ENCODE results near the gene CNTNAP2. TPM values are rescaled to one million over a fixed set of nuclear protein-coding genes. Genes with fewer than 3 reads are reported as not detected.

CNTNAP2 gene
- total RNA-seq, 1 experiment from 2014 or later: 0.03 TPM

GRCh38 chr7:147305827-147306226 is 1189.2 kb downstream of the CNTNAP2 start:
- DNase-seq (ENCODE audit: low read depth, low spot score): no peak

GRCh38 chr7:147308539-147308938 is 1191.9 kb downstream of the CNTNAP2 start:
- intact Hi-C loops (cut with micrococcal nuclease; ENCODE audit: unreplicated experiment): no loop called here
- ChIA-PET CTCF (no interaction called here), POLR2A (no interaction called here)
- Histone ChIP-seq H3K36me3 (ENCODE audit: control insufficient read depth, insufficient read depth, low read length) (no peaks in the 10 kb centered on the region), H3K27ac (ENCODE audit: low read length) (no peak overlapping the region), H3K27me3 (ENCODE audit: control insufficient read depth, insufficient read depth, low read length) (no peaks in the 10 kb centered on the region), H3K4me1 (ENCODE audit: control insufficient read depth, insufficient read depth, low read length) (no peaks in the 10 kb centered on the region), H3K9me3 (ENCODE audit: control insufficient read depth, insufficient read depth, low read depth, low read length) (no peaks in the 10 kb centered on the region), H3K4me3 (ENCODE audit: low read depth in 2 of 2, low read length in 2 of 2) (no peak overlapping the region)
- no TSS peak for BruUV-seq (replicated peaks)
- DNase-seq (ENCODE audit: low read depth, low spot score): no peak
- peak; percentile 44 to 72; a peak in 3 of 4 replicates for TF ChIP-seq REST (IDR thresholded peaks at IDR 0.05; ENCODE audit: insufficient read depth in 1 of 2, low read depth in 2 of 2, low read length in 1 of 2)
- no peak for TF ChIP-seq SIN3A (IDR thresholded peaks at IDR 0.05; ENCODE audit: borderline replicate concordance, insufficient read depth, low read depth, low read length)
- ATAC-seq: no peak
- in situ Hi-C loops (cut with HindIII; ENCODE audit: low pct_unique_long_range_greater_than_20kb, low sequenced_read_pairs): no loop called here

More at GRCh38 chr7:147305827-147306226, 1189.2 kb downstream of the CNTNAP2 start:
- Histone ChIP-seq H3K9me3 (ENCODE audit: control insufficient read depth, insufficient read depth, low read depth, low read length) (no peaks in the 10 kb centered on the region), H3K4me3 (ENCODE audit: low read depth in 2 of 2, low read length in 2 of 2) (no peak overlapping the region), H3K27ac (ENCODE audit: low read length) (no peak overlapping the region), H3K36me3 (ENCODE audit: control insufficient read depth, insufficient read depth, low read length) (no peaks in the 10 kb centered on the region), H3K27me3 (ENCODE audit: control insufficient read depth, insufficient read depth, low read length) (no peaks in the 10 kb centered on the region), H3K4me1 (ENCODE audit: control insufficient read depth, insufficient read depth, low read length) (no peaks in the 10 kb centered on the region)
- intact Hi-C loops (cut with micrococcal nuclease; ENCODE audit: unreplicated experiment) (no loop called here), in situ Hi-C loops (cut with HindIII; ENCODE audit: low pct_unique_long_range_greater_than_20kb, low sequenced_read_pairs) (no loop called here)
- ChIA-PET POLR2A (no interaction called here), CTCF (no interaction called here)
- TF ChIP-seq REST (IDR thresholded peaks at IDR 0.05; ENCODE audit: insufficient read depth in 1 of 2, low read depth in 2 of 2, low read length in 1 of 2) (no peak), SIN3A (IDR thresholded peaks at IDR 0.05; ENCODE audit: borderline replicate concordance, insufficient read depth, low read depth, low read length) (no peak), CTCF (IDR thresholded peaks at IDR 0.05) (no peak), TCF7L2 (IDR thresholded peaks at IDR 0.05; ENCODE audit: low read depth, low read length) (no peak), POLR2AphosphoS5 (IDR thresholded peaks at IDR 0.05; ENCODE audit: low read depth, low read length) (no peak)
- no peak for ATAC-seq
- no TSS peak for BruUV-seq (replicated peaks)
